ENCODE measurements around the gene UTRN.

The UTRN gene

DNA sequence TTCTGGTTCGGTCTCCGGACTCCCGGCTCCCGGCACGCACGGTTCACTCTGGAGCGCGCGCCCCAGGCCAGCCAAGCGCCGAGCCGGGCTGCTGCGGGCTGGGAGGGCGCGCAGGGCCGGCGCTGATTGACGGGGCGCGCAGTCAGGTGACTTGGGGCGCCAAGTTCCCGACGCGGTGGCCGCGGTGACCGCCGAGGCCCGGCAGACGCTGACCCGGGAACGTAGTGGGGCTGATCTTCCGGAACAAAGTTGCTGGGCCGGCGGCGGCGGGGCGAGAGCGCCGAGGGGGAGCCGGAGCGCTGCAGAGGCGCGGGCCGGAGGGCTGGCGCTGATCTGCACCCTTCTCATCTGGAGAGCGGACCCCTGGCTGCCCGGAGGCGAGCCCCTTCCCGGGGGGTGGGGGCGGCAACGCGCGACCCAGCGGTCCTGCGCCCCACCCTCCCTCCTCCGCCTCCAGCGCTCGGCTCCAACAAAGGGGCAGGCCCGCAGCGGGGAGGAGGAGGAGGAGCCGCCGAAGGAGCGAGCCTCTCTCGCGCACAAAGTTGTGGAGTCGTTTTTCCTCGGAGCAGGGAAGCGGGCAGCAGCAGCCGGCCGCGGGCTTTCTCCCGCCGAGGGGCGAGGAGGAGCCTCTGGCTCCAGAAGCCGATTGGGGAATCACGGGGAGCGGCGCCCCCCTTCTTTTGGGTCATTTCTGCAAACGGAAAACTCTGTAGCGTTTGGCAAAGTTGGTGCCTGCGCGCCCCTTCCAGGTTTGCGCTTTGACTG lies at the start of gene UTRN:
TSS of gene UTRN (plus strand) at position 553 of the 765 bp plus-strand sequence. CDS start 6,494 bp downstream, outside the sequence.
- peak; percentile 53 to 66 for DNase-seq

- no peak for DNase-seq
Observed at GRCh38 chr6:144244688-144245087, 40.4 kb upstream of the UTRN start.

- no peak for DNase-seq
Observed at GRCh38 chr6:144246988-144247387, 38.1 kb upstream of the UTRN start.

DNA sequence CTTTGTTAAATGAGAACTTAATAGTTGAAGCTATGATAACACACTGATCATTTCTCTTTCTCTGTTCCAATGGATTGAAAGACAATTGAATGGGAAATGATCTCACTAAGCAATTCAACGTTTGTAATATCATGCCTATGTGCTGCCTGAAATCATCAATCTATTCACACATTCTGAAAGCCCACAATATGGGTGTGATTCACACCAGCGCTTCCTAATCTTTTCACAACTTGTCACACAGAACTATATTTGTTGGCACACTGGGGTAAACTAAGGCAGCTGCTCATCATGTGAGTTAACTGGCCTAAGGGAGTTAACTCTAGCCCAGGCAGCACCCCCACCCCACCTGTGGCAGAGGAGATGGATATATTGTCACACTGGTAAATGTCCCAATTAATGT lies 37.1 kb upstream of the UTRN start:
- no peak for DNase-seq

- no peak for DNase-seq
Observed at GRCh38 chr6:144248476-144249301, 36.4 kb upstream of the UTRN start.

DNA sequence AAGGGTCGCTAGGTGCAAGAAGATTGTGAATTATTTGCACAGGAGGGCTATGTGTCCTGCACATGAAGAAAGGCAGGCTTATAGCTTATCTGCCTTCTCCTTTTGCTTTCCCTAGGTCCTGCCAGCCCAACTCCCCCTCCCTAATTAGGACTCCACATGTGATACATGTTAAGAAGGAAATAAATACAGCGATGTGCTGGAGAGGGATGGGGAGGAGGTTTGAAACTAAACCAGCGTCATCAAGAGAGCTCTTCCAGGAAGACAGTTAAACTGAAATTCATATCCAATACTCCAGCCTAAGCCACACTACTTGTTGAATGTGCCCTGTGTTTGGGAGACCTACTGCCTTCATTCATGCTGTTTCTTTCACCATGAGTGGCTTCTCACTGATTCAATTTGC lies 34.9 kb upstream of the UTRN start:
- no peak for DNase-seq

DNA sequence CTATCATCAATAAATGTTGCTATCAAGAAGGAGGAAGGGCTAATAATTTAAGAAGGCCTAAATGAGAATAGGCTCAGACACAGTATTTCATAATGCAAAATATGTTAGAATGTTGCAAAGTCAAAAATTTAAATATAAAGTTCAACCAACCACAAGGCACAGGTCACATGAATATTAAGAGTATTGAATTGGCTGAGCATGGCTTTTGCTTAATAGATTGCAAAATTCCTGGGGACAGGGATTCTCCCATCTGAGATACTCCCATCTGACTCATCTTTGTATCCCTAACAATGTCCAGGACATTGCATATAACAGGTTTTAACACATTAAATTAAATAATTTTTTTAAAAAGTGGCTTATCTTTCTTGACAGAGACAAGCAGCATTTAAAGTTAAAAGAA lies 32.9 kb upstream of the UTRN start:
- DNase-seq: no peak

- no peak for DNase-seq
Observed at GRCh38 chr6:144259986-144260385, 25.1 kb upstream of the UTRN start.

GRCh38 chr6:144262470-144263369 lies 22.4 kb upstream of the UTRN start:
- peak in 1 of 2 donors; percentile 12 for DNase-seq

- no peak for DNase-seq
Observed at GRCh38 chr6:144263786-144264185, 21.3 kb upstream of the UTRN start.

- DNase-seq: no peak
Observed at GRCh38 chr6:144264270-144265060, 20.7 kb upstream of the UTRN start.

DNA sequence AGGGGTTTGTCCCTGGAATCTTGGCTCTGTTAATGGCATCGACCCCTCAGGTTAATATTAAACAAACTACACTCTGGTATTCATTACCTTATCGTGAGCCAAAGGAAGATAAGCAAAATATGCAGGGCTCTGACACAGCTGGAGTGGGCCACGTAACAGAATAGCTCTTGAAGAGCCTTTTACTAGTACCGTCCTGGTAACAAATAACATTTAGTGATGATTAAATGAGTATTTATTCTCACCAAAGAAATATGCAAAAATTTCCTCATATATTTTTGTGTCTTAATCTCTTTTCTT lies 20.1 kb upstream of the UTRN start:
- no peak for DNase-seq

DNA sequence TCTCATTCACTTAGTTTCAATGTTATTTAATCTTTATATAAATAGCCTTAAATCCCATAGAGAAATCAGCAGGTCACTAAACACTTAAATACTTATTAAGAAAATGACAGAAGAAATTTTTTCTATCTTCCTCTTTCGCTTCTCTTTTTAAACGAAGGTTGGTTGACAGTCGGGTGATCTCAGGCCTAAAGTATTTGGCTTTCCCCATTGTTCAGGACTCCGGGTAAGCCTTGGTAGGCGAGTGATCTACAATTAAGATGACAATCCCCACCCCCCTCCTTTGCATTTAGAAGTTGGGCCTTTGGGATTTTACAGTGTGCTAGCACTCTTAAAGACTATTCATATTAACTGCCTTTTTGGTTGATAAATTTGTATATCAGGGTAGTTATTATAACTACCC lies 19.7 kb upstream of the UTRN start:
- DNase-seq: no peak

DNA sequence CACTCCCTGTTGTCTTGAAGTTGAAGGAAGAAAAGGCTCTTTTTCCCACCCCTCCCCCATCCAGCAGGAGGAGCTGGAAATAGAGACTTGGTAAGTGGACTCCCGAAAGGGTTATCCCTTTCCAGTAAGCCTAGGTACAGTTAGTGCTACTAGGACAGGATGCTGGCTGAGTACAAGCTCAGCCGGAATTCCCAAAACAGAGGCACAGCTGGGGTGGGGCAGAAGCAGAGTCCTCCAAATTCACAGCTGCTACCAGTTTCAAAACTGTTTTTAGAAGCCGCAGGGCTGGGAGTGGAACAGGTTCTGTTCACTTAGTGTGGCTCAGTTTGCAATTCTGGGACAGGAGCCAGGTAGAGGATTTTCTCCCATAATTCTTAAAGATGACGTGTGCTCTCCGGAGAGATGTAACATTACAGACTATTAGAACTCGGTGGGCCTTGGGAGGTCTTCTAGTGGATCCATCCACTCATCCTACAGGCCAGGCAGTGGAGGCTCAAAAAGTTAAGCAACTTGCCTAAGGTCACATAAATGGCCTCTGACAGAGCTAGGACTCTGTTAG lies 19.0 kb upstream of the UTRN start:
- DNase-seq: no peak

DNA sequence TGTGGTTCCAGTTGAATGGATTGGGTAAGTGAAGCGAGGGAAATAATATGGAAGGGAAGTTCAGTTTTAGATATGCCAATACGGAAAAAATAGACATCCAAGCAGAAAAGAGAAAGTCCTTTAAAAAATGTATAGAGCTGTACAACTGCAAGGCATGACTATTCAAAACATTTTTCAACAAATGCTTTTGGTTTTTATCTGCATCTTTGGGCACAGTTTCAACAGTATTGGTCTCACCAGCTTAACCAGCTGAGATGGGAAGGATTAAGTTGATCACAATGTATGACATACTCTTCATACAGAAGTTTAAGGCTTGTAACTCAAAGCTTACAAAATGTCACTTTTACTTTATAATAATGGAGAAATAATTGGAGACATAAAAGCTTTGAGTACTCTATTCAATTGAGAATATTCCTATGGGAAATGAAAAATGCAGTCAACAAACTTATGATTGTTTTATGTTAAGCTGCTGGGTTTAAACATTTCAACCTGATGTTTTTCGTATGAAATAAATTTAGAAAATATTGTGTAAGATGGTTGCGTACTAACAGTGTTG lies 16.3 kb upstream of the UTRN start:
- no peak for DNase-seq

DNA sequence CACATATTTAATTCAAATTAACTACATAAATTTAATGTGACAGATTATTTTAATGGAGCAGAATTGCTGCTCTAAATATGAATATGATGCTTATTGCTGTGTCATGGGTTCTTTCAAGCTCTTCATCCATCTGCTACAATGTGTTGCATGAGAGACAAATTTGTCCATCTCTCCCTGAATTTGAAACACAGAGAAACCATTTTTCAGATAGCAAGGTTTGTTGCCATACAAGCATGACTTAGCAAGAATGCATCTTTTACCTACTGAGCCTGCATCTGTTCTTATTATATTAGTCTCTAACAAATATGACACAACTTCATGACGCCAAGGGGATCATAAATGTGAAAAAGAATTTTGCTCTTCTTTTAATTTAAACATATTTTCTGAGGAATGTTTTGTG lies 8.0 kb upstream of the UTRN start:
- no peak for DNase-seq

- no peak for DNase-seq
Observed at GRCh38 chr6:144277605-144278227, 7.4 kb upstream of the UTRN start.

DNA sequence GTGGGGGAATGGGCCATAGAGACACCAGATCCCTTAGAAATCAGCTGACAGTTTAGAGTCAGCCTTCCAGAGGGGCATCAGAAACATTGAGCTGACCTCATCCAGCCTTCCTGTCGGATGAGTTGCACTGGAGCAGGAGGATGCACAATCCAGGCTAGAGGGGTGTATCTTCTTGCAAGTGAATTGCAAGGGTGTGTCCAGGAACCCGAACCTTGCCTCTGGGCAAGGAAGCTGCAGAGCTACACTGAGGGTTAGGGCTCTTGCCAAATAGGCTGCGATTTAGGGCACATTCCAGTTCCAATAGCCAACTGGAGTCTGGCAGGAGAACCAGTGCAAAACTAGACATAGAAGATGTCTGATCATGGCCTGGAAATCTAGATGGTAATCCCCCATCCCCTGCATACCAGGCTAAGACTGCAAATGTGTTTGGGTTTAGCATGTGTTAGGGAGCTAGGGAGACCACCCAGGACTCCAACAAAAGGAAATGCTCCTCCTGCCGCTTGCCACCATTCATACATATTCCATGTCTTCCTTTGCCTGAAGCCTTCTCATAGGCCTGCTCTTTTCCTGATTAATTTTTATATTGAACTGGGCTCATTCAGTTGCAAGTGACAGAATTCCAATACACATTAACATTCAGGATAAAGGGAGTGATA lies 6.3 kb upstream of the UTRN start:
- no peak for DNase-seq

- DNase-seq: no peak
Observed at GRCh38 chr6:144279484-144280150, 5.5 kb upstream of the UTRN start.

Data from stimulated activated CD4-positive, alpha-beta T cell treated with anti-CD3 and anti-CD28 coated beads, Interleukin-2, amount 100 ng/mL, for 24 hours (primary cell).